ENCODE measurements around the gene COG5.

The COG5 gene

GRCh38 chr7:107501593-107501992 is 62.1 kb downstream of the COG5 start:
- no peaks in the 10 kb centered on the region for H3K36me3 ChIP-seq (ENCODE audit: control insufficient read depth, insufficient read depth, low read length)
- H3K27me3 ChIP-seq (ENCODE audit: control insufficient read depth, insufficient read depth, low read length) = no peaks in the 10 kb centered on the region
- H3K9me3 ChIP-seq (ENCODE audit: control insufficient read depth, insufficient read depth, low read length) = no peaks in the 10 kb centered on the region
- H3K9ac ChIP-seq (ENCODE audit: low read depth, low read length) = no peak overlapping the region
- H3K4me3 ChIP-seq (ENCODE audit: low read depth, low read length) = no peak overlapping the region
- no peaks in the 10 kb centered on the region for H3K4me1 ChIP-seq (ENCODE audit: control insufficient read depth, insufficient read depth, low read length)

DNA sequence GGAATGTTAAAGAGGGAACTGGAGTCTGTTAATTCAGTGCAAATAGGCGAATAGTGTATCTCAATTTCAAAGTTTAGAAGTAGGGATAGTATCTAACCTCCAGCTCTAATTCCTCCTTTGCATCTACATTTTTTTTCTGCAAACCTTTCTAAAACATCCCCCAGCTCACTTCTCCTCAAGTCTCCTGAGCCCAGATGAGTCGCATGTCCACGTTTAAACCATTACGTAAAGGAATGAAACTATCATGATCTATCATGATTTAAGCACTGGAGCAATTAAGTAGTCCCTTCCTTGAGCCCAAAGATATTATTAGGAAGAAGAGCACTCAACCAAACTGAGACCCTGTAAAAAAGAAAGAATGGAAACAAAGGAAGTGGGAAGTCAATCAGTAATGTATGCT is 64.0 kb downstream of the COG5 start:
- Histone ChIP-seq H3K36me3 (ENCODE audit: control insufficient read depth, insufficient read depth, low read length) (no peaks in the 10 kb centered on the region), H3K9me3 (ENCODE audit: control insufficient read depth, insufficient read depth, low read length) (no peaks in the 10 kb centered on the region), H3K4me1 (ENCODE audit: control insufficient read depth, insufficient read depth, low read length) (no peaks in the 10 kb centered on the region), H3K9ac (ENCODE audit: low read depth, low read length) (no peak overlapping the region), H3K4me3 (ENCODE audit: low read depth, low read length) (no peak overlapping the region), H3K27me3 (ENCODE audit: control insufficient read depth, insufficient read depth, low read length) (no peaks in the 10 kb centered on the region)

GRCh38 chr7:107495516-107495915 is 68.2 kb downstream of the COG5 start:
- H3K36me3 ChIP-seq (ENCODE audit: control insufficient read depth, insufficient read depth, low read length) = no peaks in the 10 kb centered on the region
- no peaks in the 10 kb centered on the region for H3K27me3 ChIP-seq (ENCODE audit: control insufficient read depth, insufficient read depth, low read length)
- H3K9me3 ChIP-seq (ENCODE audit: control insufficient read depth, insufficient read depth, low read length) = no peaks in the 10 kb centered on the region
- no peaks in the 10 kb centered on the region for H3K4me1 ChIP-seq (ENCODE audit: control insufficient read depth, insufficient read depth, low read length)
- H3K9ac ChIP-seq (ENCODE audit: low read depth, low read length) = no peak overlapping the region
- H3K4me3 ChIP-seq (ENCODE audit: low read depth, low read length) = no peak overlapping the region

DNA sequence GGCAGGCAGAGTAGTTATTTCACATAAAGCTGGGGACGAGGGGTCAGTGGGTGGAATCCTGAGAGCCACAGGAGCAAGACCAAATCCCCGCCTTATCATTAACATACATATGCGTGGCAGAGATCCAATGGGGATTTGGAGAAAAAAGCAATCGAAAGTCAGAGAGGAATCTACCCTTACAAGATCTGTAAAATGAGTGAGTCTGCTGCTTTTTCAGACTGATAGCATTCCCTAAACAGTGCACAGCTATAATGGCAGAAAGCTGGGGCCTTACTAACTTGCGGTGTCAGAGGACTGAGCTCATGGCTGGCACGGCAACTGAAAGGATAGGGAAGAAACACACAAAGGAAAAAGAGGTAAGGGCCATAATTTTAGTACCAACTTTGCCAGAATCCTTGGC is 68.8 kb downstream of the COG5 start:
- H3K9me3 ChIP-seq (ENCODE audit: control insufficient read depth, insufficient read depth, low read length) = no peaks in the 10 kb centered on the region
- no peak overlapping the region for H3K9ac ChIP-seq (ENCODE audit: low read depth, low read length)
- no peaks in the 10 kb centered on the region for H3K27me3 ChIP-seq (ENCODE audit: control insufficient read depth, insufficient read depth, low read length)
- H3K4me3 ChIP-seq (ENCODE audit: low read depth, low read length) = no peak overlapping the region
- H3K4me1 ChIP-seq (ENCODE audit: control insufficient read depth, insufficient read depth, low read length) = no peaks in the 10 kb centered on the region
- H3K36me3 ChIP-seq (ENCODE audit: control insufficient read depth, insufficient read depth, low read length) = no peaks in the 10 kb centered on the region

GRCh38 chr7:107494315-107494751 is 69.4 kb downstream of the COG5 start:
- no peak overlapping the region for H3K9ac ChIP-seq (ENCODE audit: low read depth, low read length)
- no peaks in the 10 kb centered on the region for H3K27me3 ChIP-seq (ENCODE audit: control insufficient read depth, insufficient read depth, low read length)
- no peaks in the 10 kb centered on the region for H3K4me1 ChIP-seq (ENCODE audit: control insufficient read depth, insufficient read depth, low read length)
- H3K4me3 ChIP-seq (ENCODE audit: low read depth, low read length) = no peak overlapping the region
- H3K36me3 ChIP-seq (ENCODE audit: control insufficient read depth, insufficient read depth, low read length) = no peaks in the 10 kb centered on the region
- no peaks in the 10 kb centered on the region for H3K9me3 ChIP-seq (ENCODE audit: control insufficient read depth, insufficient read depth, low read length)

DNA sequence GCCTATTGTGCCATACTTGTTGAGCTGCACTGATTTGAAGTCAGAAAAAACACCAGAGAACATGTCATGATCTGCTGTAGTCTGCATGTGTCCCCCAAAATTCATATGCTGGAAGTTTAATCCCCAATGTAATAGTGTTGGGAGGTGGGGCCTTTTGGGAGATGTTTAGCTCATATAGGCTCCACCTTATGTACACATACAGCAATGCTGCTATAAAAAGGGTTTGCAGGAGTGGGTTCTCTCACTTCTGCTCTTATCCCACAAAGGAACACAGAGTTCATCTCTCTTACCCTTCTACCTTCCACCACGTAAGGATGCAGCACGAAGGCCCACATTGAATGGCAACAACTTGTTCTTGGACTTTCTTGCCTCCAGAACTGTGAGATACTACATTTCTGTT is 70.8 kb downstream of the COG5 start:
- H3K4me1 ChIP-seq (ENCODE audit: control insufficient read depth, insufficient read depth, low read length) = no peaks in the 10 kb centered on the region
- H3K4me3 ChIP-seq (ENCODE audit: low read depth, low read length) = no peak overlapping the region
- no peaks in the 10 kb centered on the region for H3K9me3 ChIP-seq (ENCODE audit: control insufficient read depth, insufficient read depth, low read length)
- H3K27me3 ChIP-seq (ENCODE audit: control insufficient read depth, insufficient read depth, low read length) = no peaks in the 10 kb centered on the region
- no peaks in the 10 kb centered on the region for H3K36me3 ChIP-seq (ENCODE audit: control insufficient read depth, insufficient read depth, low read length)
- H3K9ac ChIP-seq (ENCODE audit: low read depth, low read length) = no peak overlapping the region

- H3K27me3 ChIP-seq (ENCODE audit: control insufficient read depth, insufficient read depth, low read length) = no peaks in the 10 kb centered on the region
- no peak overlapping the region for H3K4me3 ChIP-seq (ENCODE audit: low read depth, low read length)
- no peaks in the 10 kb centered on the region for H3K36me3 ChIP-seq (ENCODE audit: control insufficient read depth, insufficient read depth, low read length)
- H3K9me3 ChIP-seq (ENCODE audit: control insufficient read depth, insufficient read depth, low read length) = no peaks in the 10 kb centered on the region
- H3K4me1 ChIP-seq (ENCODE audit: control insufficient read depth, insufficient read depth, low read length) = no peaks in the 10 kb centered on the region
- H3K9ac ChIP-seq (ENCODE audit: low read depth, low read length) = no peak overlapping the region
Observed at GRCh38 chr7:107486041-107486440, 77.7 kb downstream of the COG5 start.

GRCh38 chr7:107482571-107482970 is 81.1 kb downstream of the COG5 start:
- Histone ChIP-seq H3K27me3 (ENCODE audit: control insufficient read depth, insufficient read depth, low read length) (no peaks in the 10 kb centered on the region), H3K9ac (ENCODE audit: low read depth, low read length) (no peak overlapping the region), H3K36me3 (ENCODE audit: control insufficient read depth, insufficient read depth, low read length) (no peaks in the 10 kb centered on the region), H3K4me1 (ENCODE audit: control insufficient read depth, insufficient read depth, low read length) (no peaks in the 10 kb centered on the region), H3K9me3 (ENCODE audit: control insufficient read depth, insufficient read depth, low read length) (no peaks in the 10 kb centered on the region), H3K4me3 (ENCODE audit: low read depth, low read length) (no peak overlapping the region)

- H3K36me3 ChIP-seq (ENCODE audit: control insufficient read depth, insufficient read depth, low read length) = no peaks in the 10 kb centered on the region
- no peaks in the 10 kb centered on the region for H3K27me3 ChIP-seq (ENCODE audit: control insufficient read depth, insufficient read depth, low read length)
- no peak overlapping the region for H3K9ac ChIP-seq (ENCODE audit: low read depth, low read length)
- H3K4me3 ChIP-seq (ENCODE audit: low read depth, low read length) = no peak overlapping the region
- H3K4me1 ChIP-seq (ENCODE audit: control insufficient read depth, insufficient read depth, low read length) = no peaks in the 10 kb centered on the region
- H3K9me3 ChIP-seq (ENCODE audit: control insufficient read depth, insufficient read depth, low read length) = no peaks in the 10 kb centered on the region
Observed at GRCh38 chr7:107480932-107481331, 82.8 kb downstream of the COG5 start.

GRCh38 chr7:107479303-107479702 is 84.4 kb downstream of the COG5 start:
- Histone ChIP-seq H3K9me3 (ENCODE audit: control insufficient read depth, insufficient read depth, low read length) (no peaks in the 10 kb centered on the region), H3K36me3 (ENCODE audit: control insufficient read depth, insufficient read depth, low read length) (no peaks in the 10 kb centered on the region), H3K27me3 (ENCODE audit: control insufficient read depth, insufficient read depth, low read length) (no peaks in the 10 kb centered on the region), H3K4me1 (ENCODE audit: control insufficient read depth, insufficient read depth, low read length) (no peaks in the 10 kb centered on the region), H3K9ac (ENCODE audit: low read depth, low read length) (no peak overlapping the region), H3K4me3 (ENCODE audit: low read depth, low read length) (no peak overlapping the region)

DNA sequence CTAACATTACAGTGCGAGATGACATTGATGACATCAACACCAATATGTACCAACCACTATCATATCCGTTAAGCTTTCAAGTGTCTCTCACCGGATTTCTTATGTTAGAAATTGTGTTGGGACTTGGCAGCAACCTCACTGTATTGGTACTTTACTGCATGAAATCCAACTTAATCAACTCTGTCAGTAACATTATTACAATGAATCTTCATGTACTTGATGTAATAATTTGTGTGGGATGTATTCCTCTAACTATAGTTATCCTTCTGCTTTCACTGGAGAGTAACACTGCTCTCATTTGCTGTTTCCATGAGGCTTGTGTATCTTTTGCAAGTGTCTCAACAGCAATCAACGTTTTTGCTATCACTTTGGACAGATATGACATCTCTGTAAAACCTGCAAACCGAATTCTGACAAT is 89.6 kb downstream of the COG5 start:
- H3K4me3 ChIP-seq (ENCODE audit: low read depth, low read length) = no peak overlapping the region
- H3K27me3 ChIP-seq (ENCODE audit: control insufficient read depth, insufficient read depth, low read length) = no peaks in the 10 kb centered on the region
- no peaks in the 10 kb centered on the region for H3K36me3 ChIP-seq (ENCODE audit: control insufficient read depth, insufficient read depth, low read length)
- peaks cover 4% of the 10 kb centered on the region for H3K4me1 ChIP-seq (ENCODE audit: control insufficient read depth, insufficient read depth, low read length)
- H3K9ac ChIP-seq (ENCODE audit: low read depth, low read length) = no peak overlapping the region
- no peaks in the 10 kb centered on the region for H3K9me3 ChIP-seq (ENCODE audit: control insufficient read depth, insufficient read depth, low read length)

DNA sequence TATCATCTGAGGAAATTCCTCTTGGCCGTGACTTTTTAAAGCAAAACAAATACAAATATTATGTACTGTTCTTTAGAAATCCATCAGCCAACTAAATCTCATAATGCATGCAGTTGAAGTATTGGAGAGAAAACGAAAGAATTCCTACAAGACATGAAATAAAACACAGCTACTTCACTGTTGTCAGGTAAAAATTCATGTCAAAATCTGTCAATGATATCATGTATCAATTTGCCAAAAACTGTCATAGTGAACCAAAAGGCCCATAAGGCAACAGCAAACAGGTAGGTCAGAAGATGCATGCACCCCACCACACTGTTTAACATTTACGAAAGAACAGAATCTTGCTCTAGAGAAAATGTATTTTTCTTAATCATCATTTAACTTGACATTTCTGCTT is 91.6 kb downstream of the COG5 start:
- H3K9ac ChIP-seq (ENCODE audit: low read depth, low read length) = no peak overlapping the region
- H3K27me3 ChIP-seq (ENCODE audit: control insufficient read depth, insufficient read depth, low read length) = no peaks in the 10 kb centered on the region
- H3K9me3 ChIP-seq (ENCODE audit: control insufficient read depth, insufficient read depth, low read length) = no peaks in the 10 kb centered on the region
- H3K4me3 ChIP-seq (ENCODE audit: low read depth, low read length) = no peak overlapping the region
- peaks cover 4% of the 10 kb centered on the region for H3K4me1 ChIP-seq (ENCODE audit: control insufficient read depth, insufficient read depth, low read length)
- H3K36me3 ChIP-seq (ENCODE audit: control insufficient read depth, insufficient read depth, low read length) = no peaks in the 10 kb centered on the region

Data from iPS-15b (cell line).